ENCODE measurements around the gene RAD52.

The RAD52 gene

GRCh38 chr12:949453-950191 is at the start of gene RAD52:
Gene RAD52 (minus strand): TSS chr12:949694. CDS start chr12:933058, 16,636 bp downstream.
- DNase-seq: peak; percentile 100

GRCh38 chr12:998020-998874 is 48.8 kb upstream of the RAD52 start:
- DNase-seq: no peak

DNA sequence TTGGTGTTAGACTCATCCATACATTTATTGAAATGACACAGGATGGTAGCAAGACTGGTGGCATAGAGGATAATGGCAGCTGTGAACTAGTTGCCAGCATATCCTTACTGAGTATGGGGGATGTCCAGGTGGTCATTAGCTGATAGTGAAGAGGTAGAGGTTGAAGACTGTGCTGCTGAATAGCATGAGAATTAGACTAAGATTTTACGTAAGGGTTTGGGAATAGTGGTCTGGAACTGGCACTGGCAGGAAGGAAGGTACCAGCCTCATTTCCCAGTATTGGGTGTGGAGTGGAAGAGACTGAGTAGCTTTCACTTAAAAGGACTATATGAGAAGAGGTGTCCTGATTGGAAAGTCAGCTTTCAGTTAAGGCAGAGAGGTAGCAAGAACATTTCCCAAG is 48.0 kb upstream of the RAD52 start:
- DNase-seq: no peak

GRCh38 chr12:996881-997280 is 47.4 kb upstream of the RAD52 start:
- no peak for DNase-seq

DNA sequence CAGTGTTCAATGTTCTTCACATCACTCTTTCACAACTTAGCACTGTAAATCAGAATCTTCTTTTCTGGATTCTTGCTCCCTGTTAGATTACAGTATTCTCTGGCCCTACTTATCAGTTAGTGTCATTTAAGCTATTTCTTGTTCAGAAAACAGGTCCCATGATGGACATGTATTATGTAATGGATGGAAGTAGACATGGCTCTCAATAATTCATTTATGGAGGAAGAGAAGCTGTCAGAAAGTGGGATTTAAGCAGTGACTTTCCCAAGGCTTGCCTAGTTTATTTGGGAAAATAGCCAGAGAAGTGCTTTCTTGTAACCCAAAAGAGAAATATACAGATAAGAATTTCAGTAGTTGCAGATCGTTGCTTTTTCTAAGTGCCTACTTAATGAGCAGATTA is 43.2 kb upstream of the RAD52 start:
- DNase-seq: no peak

- DNase-seq: peak; percentile 62
These were observed 42.1 kb upstream of the RAD52 start for GRCh38 chr12:991350-992333.

DNA sequence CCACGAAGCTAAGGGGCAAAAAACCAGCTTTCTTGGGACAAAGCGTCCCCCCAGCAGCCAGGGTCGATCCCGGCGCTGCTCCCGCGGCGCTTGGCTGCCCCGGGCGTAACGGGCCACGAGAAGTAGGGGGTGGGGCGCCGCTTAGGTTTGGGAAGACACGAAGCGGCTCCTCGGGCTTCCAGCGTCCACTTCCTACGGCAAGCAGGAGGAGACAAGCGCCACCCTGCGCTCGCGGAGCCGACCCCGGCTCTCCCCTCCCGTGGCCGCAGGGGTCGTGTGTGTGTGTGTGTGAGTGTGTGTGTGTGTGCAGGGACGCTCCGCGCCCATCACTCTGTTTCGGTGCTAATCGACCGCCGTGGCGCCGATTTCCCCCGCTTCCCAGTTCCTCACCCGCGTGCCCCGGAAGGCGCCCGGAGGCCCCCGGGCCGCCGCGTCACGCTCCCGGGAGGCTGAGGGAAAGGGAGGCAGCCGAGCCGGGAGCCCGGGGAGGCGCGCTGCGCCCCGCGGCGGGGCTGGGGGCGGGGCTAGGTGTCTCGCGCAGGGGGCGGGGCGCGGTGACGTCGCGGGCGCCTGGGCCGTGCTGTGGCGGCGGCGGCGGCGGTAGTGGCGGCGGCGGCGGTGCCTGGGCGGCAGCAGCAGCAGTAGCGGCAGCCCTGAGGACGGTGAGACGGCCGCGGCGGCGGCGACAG is 41.3 kb upstream of the RAD52 start, which contains the start of gene ERC1:
Gene ERC1, plus strand, starts transcription at position 563 of the 689 bp plus-strand sequence. CDS start 36,681 bp downstream, outside the sequence.
- DNase-seq: peak; percentile 99

GRCh38 chr12:989751-990660 is 40.5 kb upstream of the RAD52 start:
- DNase-seq: peak; percentile 94

DNA sequence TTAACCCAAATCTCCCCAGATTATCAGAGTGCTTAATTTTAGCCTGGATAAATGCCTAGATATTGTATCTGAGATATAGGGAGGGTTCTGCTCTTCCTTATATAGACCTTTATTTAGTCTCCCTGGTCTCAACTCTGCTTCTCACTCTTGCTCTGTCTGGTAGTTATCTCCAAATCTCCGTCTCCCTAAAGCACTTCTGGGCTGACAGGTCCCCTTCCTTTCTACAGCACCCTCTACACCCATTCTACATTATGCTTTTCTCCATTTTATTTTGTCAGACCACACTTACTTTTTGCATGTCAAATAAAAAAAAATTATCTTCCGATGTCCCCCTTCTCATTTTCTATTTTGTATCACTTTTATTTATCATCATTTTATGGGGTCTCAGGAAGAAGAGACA is 39.6 kb upstream of the RAD52 start:
- no peak for DNase-seq

GRCh38 chr12:988646-989045 is 39.2 kb upstream of the RAD52 start:
- DNase-seq: no peak

DNA sequence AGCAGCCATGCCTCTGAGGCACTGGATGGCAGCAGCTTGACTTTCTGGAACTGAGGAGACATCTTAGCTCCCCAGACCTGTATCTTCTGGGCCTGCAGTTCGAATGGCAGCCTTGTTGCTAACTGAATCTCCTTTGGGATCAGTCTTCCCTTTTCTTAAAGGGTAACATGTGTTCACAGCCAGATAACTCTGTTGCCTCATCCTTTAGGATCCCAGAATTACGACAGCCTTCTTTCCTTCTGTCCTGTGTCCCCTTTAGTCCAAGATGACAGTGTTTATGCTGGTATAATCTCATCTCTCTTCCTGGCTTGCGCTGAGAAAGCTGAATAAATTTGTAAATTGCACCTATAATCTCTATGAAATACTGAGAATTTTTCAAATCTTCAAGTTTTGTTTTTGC is 32.5 kb upstream of the RAD52 start:
- DNase-seq: no peak

GRCh38 chr12:981176-981828 is 31.8 kb upstream of the RAD52 start:
- peak; percentile 43 for DNase-seq

DNA sequence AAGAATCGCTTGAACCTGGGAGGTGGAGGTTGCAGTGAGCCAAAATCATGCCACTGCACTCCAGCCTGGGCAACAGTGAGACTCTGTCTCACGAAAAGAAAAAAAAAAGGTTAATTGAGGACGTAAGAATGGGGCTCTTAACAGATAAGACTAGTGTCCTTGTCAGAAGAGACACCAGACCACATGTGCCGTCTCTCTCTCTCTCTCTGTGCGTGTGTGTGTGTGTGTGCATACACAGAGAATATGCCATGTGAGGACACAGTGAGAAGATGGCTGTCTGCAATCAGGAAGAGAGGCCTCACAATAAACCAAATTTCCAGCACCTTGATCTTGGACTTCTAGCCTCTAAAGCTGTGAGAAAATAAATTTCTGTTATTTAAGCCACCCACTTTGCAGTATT is 29.9 kb upstream of the RAD52 start:
- DNase-seq: no peak

GRCh38 chr12:977156-977555 is 27.7 kb upstream of the RAD52 start:
- DNase-seq: no peak

GRCh38 chr12:976644-977043 is 27.1 kb upstream of the RAD52 start:
- DNase-seq: no peak

- DNase-seq: no peak
These were observed 24.9 kb upstream of the RAD52 start for GRCh38 chr12:974271-974862.

GRCh38 chr12:971991-972390 is 22.5 kb upstream of the RAD52 start:
- no peak for DNase-seq

DNA sequence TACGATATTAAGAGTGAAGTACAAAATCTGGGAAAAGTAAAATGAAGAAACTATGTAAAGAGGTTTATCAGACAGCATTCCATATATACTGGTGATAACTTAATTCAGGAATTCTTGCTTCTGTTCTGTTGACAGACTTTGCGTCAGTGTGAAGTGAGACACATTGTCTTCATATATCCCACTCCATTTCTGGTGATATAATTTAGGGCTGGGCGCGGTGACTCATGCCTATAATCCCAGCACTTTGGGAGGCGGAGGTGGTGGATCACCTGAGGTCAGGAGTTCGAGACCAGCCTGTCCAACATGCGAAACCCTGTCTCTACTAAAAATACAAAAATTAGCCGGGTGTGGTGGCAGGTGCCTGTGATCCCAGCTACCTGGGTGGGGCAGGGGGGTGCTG is 20.3 kb upstream of the RAD52 start:
- DNase-seq: no peak

- peak; percentile 66 for DNase-seq
These were observed 19.1 kb upstream of the RAD52 start for GRCh38 chr12:968545-968944.

- no peak for DNase-seq
These were observed 18.1 kb upstream of the RAD52 start for GRCh38 chr12:967641-968040.

Data from DMS53 (cell line).